ENCODE results near the gene PATL1.

DNA sequence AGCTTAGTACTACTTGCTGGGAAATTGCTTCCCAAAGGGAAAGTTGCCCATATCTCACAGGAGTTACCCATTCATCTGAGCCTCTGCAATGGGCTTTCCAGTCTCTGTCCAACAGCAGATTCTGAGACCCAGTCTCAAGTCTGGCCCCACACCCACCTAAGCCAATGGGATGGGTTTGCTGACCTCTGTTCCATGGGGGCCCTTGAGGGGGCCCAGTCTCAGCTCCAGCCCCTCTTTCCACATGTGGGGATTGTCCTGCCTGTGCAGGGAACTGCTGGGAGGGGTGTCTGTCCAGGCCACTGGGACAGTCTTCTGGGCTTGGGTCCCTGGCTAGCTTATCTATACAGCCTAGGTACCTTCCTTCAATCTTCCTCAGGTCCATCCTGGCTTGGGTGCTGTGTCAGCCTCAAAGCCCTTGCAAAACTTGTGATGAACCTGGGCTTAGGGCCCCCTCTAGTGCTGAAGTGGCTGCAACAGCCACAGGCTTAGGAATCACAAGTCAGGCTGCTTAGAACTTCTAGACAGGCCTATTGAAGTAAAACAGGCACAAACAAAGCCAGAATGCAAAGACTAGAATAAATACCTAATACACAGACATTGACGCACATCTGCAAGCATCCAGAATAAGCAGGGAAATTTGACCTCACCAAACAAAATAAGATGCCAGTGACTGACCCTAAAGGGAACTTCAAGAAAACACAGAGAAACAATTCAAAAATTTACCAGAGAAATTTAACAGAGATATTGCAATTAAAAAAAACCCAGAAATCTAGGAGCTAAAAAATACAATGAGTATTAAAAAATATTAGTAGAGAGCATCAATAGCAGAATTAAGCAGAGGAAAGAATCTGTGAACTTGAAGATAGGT, 11.7 kb upstream of the PATL1 start:
- TF ChIP-seq CTCF (conservative IDR thresholded peaks at IDR 0.05) (peak; percentile 87), EZH2 (IDR thresholded peaks at IDR 0.05; ENCODE audit: low read depth) (no peak)

All from PC-9 (cell line).